Tibial nerve (tissue), 4 donors: ENCODE data around the gene PABPN1.

Source experiments
- EP300 ChIP-seq, 2 donors: sonication (generic); formaldehyde crosslinking; IDR thresholded peaks; one replicate each; pipeline ENCODE4 v1.6.1; 2017; ENCODE audit warnings: antibody characterized with exemption in 2 of 2, mild to moderate bottlenecking in 1 of 2
- TF ChIP-seq, protein P1 (sequence below), 5 experiments: fragments of 200-600 bp in 3 of 5; fragments of 450-650 bp in 2 of 5; sonication (generic) in 3 of 5; IDR thresholded peaks; one replicate each; pipeline ENCODE4 v1.5.1; 2016 to 2019; ENCODE audit warnings: antibody characterized with exemption in 5 of 5, mild to moderate bottlenecking in 3 of 5, moderate library complexity in 2 of 5

DNA sequence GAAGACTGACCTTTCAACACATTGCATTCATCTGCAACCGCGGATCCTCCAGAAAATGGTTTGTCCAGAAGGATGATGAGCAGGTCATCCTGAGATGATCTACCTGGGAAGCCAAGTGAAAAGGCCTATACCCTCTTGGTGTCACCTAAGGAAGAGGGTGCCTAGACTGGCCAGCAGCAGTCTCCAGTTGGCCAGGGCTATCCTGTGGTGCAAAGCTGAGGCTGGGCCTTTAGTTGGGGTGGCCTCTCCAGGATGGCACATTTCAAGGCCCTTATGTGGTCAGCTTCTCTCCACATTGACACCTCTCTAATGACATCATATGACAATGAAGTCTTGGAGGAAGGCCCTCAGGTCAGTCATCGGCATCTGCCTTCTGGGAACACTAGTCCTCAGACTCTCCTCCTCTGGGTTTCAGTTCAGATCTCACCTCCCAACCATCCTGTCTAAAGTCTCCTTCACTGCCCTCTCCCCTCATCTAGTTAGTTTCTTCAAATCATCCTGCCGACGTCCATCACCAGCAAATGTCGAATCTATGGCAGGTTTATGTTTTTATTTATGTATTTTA lies 34.7 kb downstream of the PABPN1 start:
- TF ChIP-seq EP300 (IDR thresholded peaks at IDR 0.05) = no peak
- TF ChIP-seq, protein P1, sequence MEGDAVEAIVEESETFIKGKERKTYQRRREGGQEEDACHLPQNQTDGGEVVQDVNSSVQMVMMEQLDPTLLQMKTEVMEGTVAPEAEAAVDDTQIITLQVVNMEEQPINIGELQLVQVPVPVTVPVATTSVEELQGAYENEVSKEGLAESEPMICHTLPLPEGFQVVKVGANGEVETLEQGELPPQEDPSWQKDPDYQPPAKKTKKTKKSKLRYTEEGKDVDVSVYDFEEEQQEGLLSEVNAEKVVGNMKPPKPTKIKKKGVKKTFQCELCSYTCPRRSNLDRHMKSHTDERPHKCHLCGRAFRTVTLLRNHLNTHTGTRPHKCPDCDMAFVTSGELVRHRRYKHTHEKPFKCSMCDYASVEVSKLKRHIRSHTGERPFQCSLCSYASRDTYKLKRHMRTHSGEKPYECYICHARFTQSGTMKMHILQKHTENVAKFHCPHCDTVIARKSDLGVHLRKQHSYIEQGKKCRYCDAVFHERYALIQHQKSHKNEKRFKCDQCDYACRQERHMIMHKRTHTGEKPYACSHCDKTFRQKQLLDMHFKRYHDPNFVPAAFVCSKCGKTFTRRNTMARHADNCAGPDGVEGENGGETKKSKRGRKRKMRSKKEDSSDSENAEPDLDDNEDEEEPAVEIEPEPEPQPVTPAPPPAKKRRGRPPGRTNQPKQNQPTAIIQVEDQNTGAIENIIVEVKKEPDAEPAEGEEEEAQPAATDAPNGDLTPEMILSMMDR (IDR thresholded peaks at IDR 0.05) = no peak
